SK-N-SH treated with all-trans-retinoic acid at 6 μM for 48 hours (cell line): ENCODE measurements around the gene TRPV3.

ENCODE experiments used
- ATAC-seq: fragments of 200-7000 bp; cut with Tn5 transposase; 3 replicates; pipeline ENCODE4 v1.9.1; 2020; ENCODE audit warnings: mild to moderate bottlenecking, moderate library complexity
- ARNTL ChIP-seq: fragments of 450-650 bp; formaldehyde crosslinking; IDR thresholded peaks from 2 replicates; pipeline ENCODE4 v1.5.0; 2020; ENCODE audit warnings: low read depth, mild to moderate bottlenecking, moderate library complexity, borderline replicate concordance
- BACH2 ChIP-seq: fragments of 250-450 bp; sonication (Bioruptor Pico); IDR thresholded peaks from 2 replicates; pipeline ENCODE4 v1.9.0; 2021; ENCODE audit warnings: mild to moderate bottlenecking, borderline replicate concordance
- CREB5 ChIP-seq: fragments of 250-450 bp; sonication (Bioruptor Pico); IDR thresholded peaks from 2 replicates; pipeline ENCODE4 v1.5.1; 2020; ENCODE audit warnings: low read depth, mild to moderate bottlenecking, moderate library complexity
- CSDC2 ChIP-seq: fragments of 250-450 bp; sonication (Bioruptor Pico); IDR thresholded peaks from 2 replicates; pipeline ENCODE4 v1.5.0; 2020; ENCODE audit warnings: mild to moderate bottlenecking, moderate library complexity
- CSRNP3 ChIP-seq: fragments of 250-450 bp; sonication (Bioruptor Pico); IDR thresholded peaks from 2 replicates; pipeline ENCODE4 v1.5.1; 2021; ENCODE audit warnings: mild to moderate bottlenecking, moderate library complexity
- ESRRG ChIP-seq: fragments of 250-450 bp; sonication (Bioruptor Pico); IDR thresholded peaks from 2 replicates; pipeline ENCODE4 v1.6.1; 2021; ENCODE audit warnings: mild to moderate bottlenecking
- GLIS3 ChIP-seq: fragments of 250-450 bp; sonication (Bioruptor Pico); IDR thresholded peaks from 2 replicates; pipeline ENCODE4 v1.5.0; 2020; ENCODE audit warnings: mild to moderate bottlenecking, moderate library complexity
- OSR1 ChIP-seq: fragments of 250-450 bp; sonication (Bioruptor Pico); IDR thresholded peaks from 2 replicates; pipeline ENCODE4 v1.8.0; 2022; ENCODE audit warnings: moderate library complexity, mild to moderate bottlenecking, inconsistent platforms
- PATZ1 ChIP-seq: fragments of 250-450 bp; sonication (Bioruptor Pico); IDR thresholded peaks from 2 replicates; pipeline ENCODE4 v1.8.0; 2020; ENCODE audit warnings: mild to moderate bottlenecking, moderate library complexity, borderline replicate concordance
- POU6F1 ChIP-seq: fragments of 250-450 bp; sonication (Bioruptor Pico); IDR thresholded peaks from 2 replicates; pipeline ENCODE4 v1.8.0; 2021; ENCODE audit warnings: low read depth, mild to moderate bottlenecking, moderate library complexity, borderline replicate concordance
- PPARA ChIP-seq: fragments of 250-450 bp; sonication (Bioruptor Pico); IDR thresholded peaks from 2 replicates; pipeline ENCODE4 v1.5.0; 2020; ENCODE audit warnings: mild to moderate bottlenecking, borderline replicate concordance
- RARB ChIP-seq: fragments of 250-450 bp; sonication (Bioruptor Pico); IDR thresholded peaks from 2 replicates; pipeline ENCODE4 v1.8.0; 2021; ENCODE audit warnings: mild to moderate bottlenecking, moderate library complexity
- SNAI2 ChIP-seq: fragments of 250-450 bp; sonication (Bioruptor Pico); IDR thresholded peaks from 2 replicates; pipeline ENCODE4 v1.5.0; 2020; ENCODE audit warnings: mild to moderate bottlenecking, moderate library complexity
- TCF4 ChIP-seq: fragments of 250-450 bp; sonication (Bioruptor Pico); IDR thresholded peaks from 2 replicates; pipeline ENCODE4 v1.8.0; 2021; ENCODE audit warnings: mild to moderate bottlenecking, moderate library complexity, borderline replicate concordance
- TOX ChIP-seq: fragments of 250-450 bp; sonication (Bioruptor Pico); IDR thresholded peaks from 2 replicates; pipeline ENCODE4 v1.8.0; 2021; ENCODE audit warnings: mild to moderate bottlenecking, moderate library complexity, borderline replicate concordance
- TSHZ2 ChIP-seq: fragments of 250-450 bp; sonication (Bioruptor Pico); IDR thresholded peaks from 2 replicates; pipeline ENCODE4 v1.5.0; 2020; ENCODE audit warnings: mild to moderate bottlenecking, moderate library complexity
- ZC3H10 ChIP-seq: fragments of 250-450 bp; sonication (Bioruptor Pico); IDR thresholded peaks from 2 replicates; pipeline ENCODE4 v1.5.1; 2021; ENCODE audit warnings: mild to moderate bottlenecking, moderate library complexity
- ZFP30 ChIP-seq: fragments of 450-650 bp; formaldehyde crosslinking; IDR thresholded peaks from 2 replicates; pipeline ENCODE4 v1.5.0; 2022; ENCODE audit warnings: mild to moderate bottlenecking, moderate library complexity
- ZNF565 ChIP-seq: fragments of 450-650 bp; formaldehyde crosslinking; conservative IDR thresholded peaks from 2 replicates; pipeline ENCODE4 v1.5.0; 2020; ENCODE audit warnings: low read depth, mild to moderate bottlenecking, moderate library complexity
- ZNF70 ChIP-seq: fragments of 450-650 bp; formaldehyde crosslinking; IDR thresholded peaks from 2 replicates; pipeline ENCODE4 v1.5.0; 2020; ENCODE audit warnings: mild to moderate bottlenecking, moderate library complexity
- ZNF8 ChIP-seq: fragments of 450-650 bp; formaldehyde crosslinking; IDR thresholded peaks from 2 replicates; pipeline ENCODE4 v1.5.0; 2020; ENCODE audit warnings: mild to moderate bottlenecking, moderate library complexity

The TRPV3 gene

GRCh38 chr17:3511852-3512504, 45.6 kb downstream of the TRPV3 start:
- TF ChIP-seq POU6F1 (CRISPR knock-in tag), result no peak
- no peak for TF ChIP-seq ZC3H10 (CRISPR knock-in tag)
- TF ChIP-seq CSRNP3 (CRISPR knock-in tag), result no peak
- no peak for TF ChIP-seq ESRRG
- no peak for TF ChIP-seq ZNF70 (CRISPR knock-in tag)
- ATAC-seq, result no peak

- TF ChIP-seq RARB (CRISPR knock-in tag), result no peak
- TF ChIP-seq GLIS3 (CRISPR knock-in tag), result no peak
- no peak for TF ChIP-seq ZNF70 (CRISPR knock-in tag)
- no peak for TF ChIP-seq ZFP30 (CRISPR knock-in tag)
- no peak for TF ChIP-seq ESRRG
- no peak for TF ChIP-seq CSDC2 (CRISPR knock-in tag)
- no peak for TF ChIP-seq PPARA (CRISPR knock-in tag)
- no peak for TF ChIP-seq ARNTL (CRISPR knock-in tag)
- no peak for TF ChIP-seq TCF4 (CRISPR knock-in tag)
- no peak for TF ChIP-seq BACH2 (CRISPR knock-in tag)
- TF ChIP-seq PATZ1 (CRISPR knock-in tag), result no peak
- no peak for TF ChIP-seq TOX (CRISPR knock-in tag)
- TF ChIP-seq ZNF565 (CRISPR knock-in tag), result no peak
- no peak for TF ChIP-seq SNAI2 (CRISPR knock-in tag)
- no peak for TF ChIP-seq ZNF8 (CRISPR knock-in tag)
- no peak for TF ChIP-seq CSRNP3 (CRISPR knock-in tag)
- TF ChIP-seq ZC3H10 (CRISPR knock-in tag), result no peak
- no peak for TF ChIP-seq CREB5
- TF ChIP-seq TSHZ2, result no peak
- TF ChIP-seq OSR1, result no peak
- ATAC-seq, result no peak
Measured at GRCh38 chr17:3510090-3510489, 47.5 kb downstream of the TRPV3 start.
